ENCODE results near the gene DRD2.

DRD2 gene

GRCh38 chr11:113372309-113372708 lies 102.9 kb downstream of the DRD2 start:
- DNase-seq (ENCODE audit: low read depth in 2 of 2) = no peak

DNA sequence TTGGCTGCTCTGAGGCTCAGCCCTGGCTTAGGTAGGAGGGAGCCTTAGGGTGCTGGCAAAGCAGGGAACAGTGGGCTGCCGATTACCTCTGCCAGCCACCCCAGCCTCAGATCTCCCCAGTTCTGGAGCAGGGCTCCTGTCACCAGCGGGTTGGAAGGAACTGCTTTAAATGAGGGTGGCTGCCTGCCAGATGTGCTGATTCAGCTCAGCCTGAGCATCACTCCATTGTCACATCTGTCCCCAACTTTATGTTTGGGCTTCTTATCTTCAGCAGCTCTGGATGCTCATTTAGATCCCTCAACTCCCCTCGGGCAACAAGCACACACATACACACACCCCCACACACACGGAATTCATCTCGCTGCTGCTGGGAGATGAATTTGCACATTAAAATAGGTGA lies 104.6 kb downstream of the DRD2 start:
- DNase-seq (ENCODE audit: low read depth in 2 of 2) = no peak

DNA sequence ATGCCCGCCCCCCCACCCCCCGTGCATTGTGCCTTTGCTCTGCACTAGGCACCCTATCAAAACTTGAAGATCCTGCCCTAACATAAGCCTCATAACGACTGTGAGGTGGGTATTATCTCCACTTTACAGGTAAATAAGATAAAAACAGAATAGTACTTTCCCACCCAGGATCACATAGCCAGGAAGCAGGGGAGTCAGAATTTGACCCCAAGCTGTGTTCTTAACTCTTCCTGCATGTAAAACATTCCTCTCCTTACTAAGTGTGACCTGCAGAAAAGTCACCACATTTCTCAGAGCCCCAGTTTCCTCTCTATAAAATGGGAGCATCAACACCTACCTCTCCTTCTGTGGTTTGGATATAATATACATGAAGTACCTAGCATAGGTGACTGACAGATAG lies 105.8 kb downstream of the DRD2 start:
- no peak for DNase-seq (ENCODE audit: low read depth in 2 of 2)

DNA sequence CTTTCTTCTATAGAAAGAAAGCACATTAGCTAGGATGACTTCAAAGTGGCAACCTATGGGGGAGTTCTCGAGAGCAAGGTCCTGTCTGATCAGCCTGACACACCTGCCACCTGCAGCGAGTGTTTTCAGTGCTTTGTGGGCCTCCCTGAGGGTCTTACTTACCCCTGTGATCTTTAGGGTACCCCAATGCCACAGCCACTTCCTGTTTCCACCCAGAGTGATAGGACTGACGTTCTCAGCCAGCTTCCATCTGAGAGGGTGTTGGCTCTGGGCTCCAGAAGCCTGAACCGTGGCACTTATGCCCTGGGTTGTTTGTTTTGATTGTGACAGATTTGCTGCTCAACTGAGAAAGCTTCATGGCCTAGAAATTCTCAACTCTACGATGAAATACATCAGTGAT lies 109.3 kb downstream of the DRD2 start:
- no peak for DNase-seq (ENCODE audit: low read depth in 2 of 2)

GRCh38 chr11:113363996-113364641 lies 111.1 kb downstream of the DRD2 start:
- no peak for DNase-seq (ENCODE audit: low read depth in 2 of 2)

GRCh38 chr11:113363406-113363805 lies 111.8 kb downstream of the DRD2 start:
- DNase-seq (ENCODE audit: low read depth in 2 of 2) = no peak

Data from stimulated activated CD4-positive, alpha-beta T cell treated with anti-CD3 and anti-CD28 coated beads, Interleukin-15, amount 100 ng/mL, for 48 hours (primary cell).